ENCODE data around the gene SLC38A5.
"Not testable (repeated sequence)": the region's sequence is repeated elsewhere in the genome, so short reads cannot be mapped to it uniquely, and the experiment has no call there.

The SLC38A5 gene

DNA sequence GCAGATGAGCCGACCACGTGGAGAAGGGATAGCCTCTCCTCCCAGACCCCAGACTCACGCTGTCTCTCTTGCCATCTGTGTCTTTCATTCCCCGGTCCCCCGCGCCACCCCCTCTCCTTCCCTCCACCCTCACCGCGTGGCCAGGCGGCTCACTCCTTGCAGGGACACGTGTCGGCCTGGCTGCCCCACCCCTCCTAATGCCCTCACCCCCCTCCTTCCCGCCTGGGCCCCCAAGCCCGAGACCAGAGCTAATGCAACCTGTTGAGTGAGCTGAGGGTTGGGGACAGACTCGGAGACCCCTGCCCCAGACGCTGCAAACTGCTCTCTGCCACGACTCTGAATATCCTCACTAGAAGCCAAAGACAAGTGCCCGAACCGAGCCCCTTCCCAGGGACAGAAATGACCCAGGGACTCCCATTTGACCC lies 1.8 kb downstream of the SLC38A5 start:
- no peak for DNase-seq (ENCODE audit: low spot score)

DNA sequence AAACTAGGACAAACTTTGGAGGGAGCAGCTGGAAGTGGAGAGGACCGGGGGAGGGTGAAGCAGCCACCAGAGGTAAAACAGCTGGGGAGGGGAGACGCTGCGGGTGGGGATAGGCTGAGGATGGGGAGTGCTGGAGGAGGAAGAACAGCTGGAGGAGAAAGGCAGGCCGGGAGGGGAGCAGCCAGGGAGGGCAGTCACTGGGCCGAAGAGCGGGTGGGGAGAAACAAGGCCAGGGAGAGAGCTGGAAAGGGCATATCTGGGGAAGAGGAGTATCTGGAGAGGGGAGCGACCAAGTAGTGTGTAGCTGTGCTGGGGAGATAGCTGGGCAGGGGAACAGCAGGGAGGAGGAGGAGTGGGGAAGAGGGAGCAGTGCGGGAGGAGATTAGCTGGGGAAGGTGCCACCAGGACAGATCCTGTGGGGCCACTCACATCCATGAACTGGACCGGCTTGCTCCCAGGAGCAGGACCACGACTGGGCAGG lies 2.7 kb downstream of the SLC38A5 start:
- no peak for DNase-seq (ENCODE audit: low spot score)

DNA sequence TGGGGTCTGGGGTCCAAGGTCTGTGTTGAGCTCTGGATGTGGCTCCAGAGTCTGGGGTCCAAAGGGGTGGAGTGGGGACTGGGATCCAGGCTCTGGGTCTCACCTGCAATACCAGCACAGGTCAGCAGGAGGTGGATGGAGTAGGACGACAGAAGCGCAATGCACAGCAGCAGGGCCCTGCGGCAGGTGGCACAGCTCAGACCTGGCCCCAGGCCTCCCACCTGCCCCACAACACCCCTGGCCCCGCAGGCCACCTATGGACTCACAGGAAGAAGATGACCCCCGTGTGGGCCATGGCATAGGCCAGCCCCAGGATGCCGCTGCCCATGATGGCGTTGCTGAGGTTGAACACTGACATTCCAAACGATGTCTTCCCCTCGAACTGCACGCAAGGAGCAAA lies 3.4 kb downstream of the SLC38A5 start:
- DNase-seq (ENCODE audit: low spot score): no peak

DNA sequence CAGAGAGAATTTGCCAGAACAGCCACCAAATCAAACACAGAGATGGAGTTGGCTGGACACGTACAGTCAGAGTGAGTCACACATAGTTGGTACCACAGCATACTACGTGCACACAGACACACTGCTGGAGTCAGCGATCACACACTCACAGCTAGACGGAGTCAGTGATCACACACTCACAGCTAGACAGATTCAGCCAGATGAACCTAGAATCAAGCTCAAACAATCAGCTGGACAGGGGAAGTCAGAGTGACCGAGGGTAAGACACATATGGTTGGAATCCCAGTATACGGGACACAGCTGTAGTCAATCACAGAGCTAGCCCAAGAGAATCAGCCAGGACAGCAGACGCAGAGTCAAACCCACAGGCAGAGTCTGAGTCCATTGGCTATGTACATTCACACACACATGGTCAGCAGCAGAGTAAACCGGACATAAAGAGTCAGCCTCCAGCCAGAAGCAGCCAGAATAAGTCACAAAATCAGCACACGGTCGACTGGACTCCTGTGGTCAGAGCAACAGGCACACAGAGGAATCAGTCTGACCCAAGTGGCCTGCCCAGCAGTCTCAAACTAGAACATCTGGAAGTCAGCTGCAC lies 4.6 kb downstream of the SLC38A5 start:
- DNase-seq (ENCODE audit: low spot score): no peak

DNA sequence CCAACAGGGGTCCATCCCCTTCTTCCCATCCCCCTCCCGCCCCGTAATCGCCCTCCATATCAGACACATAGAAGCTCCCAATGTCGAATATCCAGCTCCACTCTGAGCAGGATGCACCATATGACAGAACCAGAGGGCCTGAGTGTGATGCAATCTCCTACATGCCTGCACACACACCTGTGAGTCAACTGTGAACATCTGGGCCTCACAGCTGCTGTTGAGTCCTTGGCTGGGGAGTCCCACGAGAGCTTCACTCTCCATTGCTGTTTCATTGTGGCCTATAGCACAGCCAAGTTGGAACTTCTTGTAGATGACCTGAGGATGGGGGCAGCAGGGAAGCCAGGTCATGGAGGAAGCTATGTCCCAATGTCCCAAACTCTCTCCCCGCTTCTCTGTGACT lies 8.2 kb downstream of the SLC38A5 start:
- DNase-seq (ENCODE audit: low spot score): no peak

DNA sequence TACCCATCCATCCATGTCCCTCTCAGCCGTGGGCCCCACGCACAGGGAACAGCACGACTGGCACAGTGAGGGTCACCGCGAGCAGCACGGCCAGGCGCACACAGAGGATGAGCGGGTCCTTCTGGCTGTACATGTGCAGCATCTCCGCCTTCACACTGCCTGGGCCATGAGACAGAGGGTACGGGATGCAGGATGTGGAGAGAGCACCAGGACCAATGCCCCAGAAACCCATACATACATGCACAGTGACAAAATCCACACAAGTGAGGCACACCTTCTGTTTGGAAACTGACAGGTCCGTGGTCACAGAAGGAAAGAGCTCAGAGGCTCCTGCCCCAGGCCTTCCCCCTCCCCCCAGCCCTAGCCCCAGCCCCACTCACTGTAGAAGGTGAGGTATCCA lies 9.5 kb downstream of the SLC38A5 start:
- DNase-seq (ENCODE audit: low spot score): no peak

DNA sequence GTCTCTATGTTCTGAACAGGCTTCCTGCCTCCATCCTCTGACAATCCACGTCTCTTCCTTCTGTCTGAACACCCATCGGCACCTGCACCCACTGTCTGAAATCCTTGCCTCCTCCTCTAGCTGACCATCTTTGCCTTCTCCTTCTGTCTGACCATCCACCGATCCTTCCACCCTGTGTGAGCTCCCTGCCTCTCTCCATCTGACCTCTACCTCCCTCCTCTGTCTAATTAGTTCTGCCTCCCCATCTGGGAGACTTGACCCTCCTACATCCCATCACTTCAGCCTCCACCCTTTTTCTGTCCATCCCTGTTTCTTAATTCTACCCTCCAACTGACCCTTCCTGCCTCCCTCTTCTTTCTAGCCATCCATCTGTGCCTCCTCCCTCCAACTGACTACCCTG lies 10.0 kb downstream of the SLC38A5 start:
- no peak for DNase-seq (ENCODE audit: low spot score)

DNA sequence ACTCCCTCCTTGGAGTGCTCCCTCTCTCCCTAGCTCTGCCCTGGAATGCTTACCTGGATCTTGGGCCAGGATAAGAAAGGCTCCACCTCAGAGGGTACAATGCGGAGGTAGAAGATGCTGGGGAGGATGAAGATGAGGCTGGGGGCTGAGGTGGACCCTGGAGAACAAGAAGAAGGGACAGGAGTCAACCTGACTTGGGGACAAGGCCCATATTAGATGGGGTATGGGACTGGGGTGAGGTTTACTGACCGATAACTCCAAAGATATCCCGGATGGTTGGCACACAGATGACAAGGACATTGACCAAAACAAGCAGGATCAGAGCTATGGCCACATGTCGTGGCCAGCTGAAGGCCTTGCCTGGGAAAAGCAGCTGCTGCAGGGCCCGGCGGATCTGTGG lies 10.6 kb downstream of the SLC38A5 start:
- DNase-seq (ENCODE audit: low spot score): no peak

DNA sequence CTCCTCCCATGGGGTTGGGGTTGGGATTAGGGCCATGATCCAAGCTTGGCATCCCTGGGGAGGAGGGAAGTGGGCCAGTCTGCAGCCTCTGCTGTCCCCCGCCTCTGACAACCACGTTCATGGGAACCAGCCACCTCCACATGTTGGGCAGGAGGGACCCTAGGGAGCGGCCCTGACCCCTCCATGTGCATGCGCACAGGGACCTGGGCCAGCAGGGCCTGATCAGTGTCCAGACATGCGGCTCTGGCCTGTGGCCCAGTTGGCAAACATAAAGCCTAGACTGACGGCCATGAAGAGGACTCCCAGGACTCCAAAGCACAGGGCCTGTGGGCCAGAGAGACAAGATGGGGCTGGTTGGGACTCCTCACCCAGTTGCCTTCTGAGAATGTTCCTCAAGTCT lies 11.3 kb downstream of the SLC38A5 start:
- no peak for DNase-seq (ENCODE audit: low spot score)

DNA sequence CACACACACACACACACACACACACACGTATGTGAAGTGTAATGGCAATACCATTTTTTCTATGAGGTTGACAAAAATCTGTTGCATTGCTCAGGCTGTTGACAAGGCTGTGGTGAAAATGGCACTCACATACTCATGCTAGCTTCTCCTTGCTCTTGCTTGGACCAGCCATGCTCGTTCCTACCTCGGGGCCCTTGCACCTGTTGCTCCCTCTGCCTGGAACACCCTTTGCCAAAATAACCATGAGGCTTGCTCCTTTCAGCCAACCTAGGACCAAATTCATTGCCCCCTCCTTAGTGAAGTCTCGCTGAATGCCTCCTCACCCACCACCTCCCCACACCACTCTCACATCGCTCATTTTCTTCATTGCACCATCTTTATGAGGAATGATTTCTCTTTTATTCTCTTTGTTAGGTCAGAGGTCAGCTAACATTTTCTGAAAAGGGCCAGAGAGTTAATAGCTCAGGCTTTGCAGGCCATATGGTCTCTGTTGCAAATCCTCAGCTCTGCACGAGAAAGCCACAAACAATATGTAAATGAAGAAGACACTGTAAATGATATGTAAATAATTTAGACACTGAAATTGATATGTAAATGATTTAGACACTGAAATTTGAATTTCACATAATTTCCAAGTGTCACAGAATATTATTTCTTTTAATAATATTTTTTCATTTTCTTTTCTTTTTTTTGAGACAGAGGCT lies 13.3 kb downstream of the SLC38A5 start:
- DNase-seq (ENCODE audit: low spot score): no peak

DNA sequence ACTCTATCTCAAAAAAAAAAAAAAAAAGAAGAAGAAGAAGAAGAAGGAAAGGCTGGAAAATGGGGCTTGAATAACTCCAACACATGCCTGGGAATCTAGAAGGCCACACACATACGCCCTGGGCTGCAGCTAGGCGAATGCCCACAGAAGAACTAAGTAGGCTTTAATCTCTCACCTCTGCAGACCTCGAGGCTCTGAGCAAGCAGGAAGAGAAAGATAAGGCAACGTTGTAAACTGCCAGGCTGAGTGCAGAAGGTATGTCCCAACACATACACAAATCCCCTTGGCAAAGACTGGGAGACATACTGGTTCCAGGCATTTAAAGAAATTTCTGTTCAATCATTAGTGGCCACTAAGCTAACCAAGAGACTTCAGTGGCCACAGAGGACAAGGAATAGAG lies 18.4 kb downstream of the SLC38A5 start:
- DNase-seq (ENCODE audit: low spot score): no peak

DNA sequence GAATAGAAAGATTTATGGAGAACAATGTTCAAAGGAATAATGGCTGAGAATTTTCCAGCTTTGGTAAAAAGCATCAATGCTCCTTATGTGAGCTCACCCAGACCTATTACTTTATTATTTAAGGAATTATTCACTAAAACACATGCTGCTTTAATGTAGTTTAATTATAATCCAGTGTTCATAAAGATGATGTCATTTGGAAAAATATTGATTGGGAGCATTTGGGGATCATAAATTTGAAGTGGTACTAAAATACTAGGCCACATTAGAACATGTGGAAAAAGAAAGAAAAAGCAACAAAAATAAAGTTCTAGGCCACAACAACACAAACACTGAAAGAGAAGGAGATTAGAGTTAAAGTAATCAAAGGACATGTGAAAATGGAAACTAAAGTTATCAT lies 20.0 kb downstream of the SLC38A5 start:
- no peak for DNase-seq (ENCODE audit: low spot score)

DNA sequence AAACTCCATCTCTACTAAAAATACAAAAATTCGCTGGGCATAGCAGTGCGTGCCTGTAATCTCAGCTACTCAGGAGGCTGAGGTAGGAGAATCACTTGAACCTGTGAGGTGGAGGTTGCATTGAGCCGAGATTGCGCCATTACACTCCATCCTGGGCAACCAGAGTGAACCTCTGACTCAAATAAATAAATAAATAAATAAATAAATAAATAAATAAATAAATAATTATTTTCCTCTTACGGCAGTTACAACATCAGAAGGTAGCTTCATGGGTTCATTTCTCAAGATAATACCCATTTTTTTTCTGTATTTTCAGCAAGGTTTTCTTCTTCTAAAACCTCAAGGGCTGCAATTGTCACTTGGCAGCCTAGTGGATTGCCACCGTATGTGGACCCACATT lies 22.9 kb downstream of the SLC38A5 start:
- DNase-seq (ENCODE audit: low spot score): not testable (repeated sequence)

DNA sequence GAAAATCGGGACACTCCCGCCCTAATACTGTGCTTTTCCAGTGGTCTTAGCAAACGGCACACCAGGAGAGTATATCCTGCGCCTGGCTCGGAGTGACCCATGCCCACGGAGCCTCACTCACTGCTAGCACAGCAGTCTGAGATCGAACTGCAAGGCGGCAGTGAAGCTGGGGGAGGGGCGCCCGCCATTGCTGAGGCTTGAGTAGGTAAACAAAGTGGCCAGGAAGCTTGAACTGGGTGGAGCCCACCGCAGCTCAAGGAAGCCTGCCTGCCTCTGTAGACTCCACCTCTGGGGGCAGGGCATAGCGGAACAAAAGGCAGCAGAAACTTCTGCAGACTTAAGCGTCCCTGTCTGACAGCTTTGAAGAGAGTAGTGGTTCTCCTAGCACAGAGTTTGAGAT lies 36.3 kb downstream of the SLC38A5 start:
- not testable (repeated sequence) for DNase-seq (ENCODE audit: low spot score)

DNA sequence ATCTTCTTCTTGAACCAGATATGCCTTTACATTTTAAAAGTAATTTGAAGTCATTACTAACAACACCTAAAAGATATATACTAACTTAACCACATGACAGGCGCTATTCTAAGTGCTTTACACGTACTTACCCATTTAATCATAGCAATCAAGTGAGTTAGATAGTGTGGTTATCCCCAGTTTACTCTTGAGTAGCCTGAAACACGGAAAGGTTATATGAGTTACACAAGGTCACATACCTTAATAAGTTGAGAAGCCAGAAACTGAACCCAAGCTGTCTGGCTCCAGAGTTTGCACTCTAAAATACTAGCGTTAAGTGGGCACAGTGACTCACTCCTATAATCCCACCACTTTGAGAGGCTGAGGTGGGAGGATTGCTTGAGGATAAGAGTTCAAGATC lies 39.9 kb downstream of the SLC38A5 start:
- not testable (repeated sequence) for DNase-seq (ENCODE audit: low spot score)

DNA sequence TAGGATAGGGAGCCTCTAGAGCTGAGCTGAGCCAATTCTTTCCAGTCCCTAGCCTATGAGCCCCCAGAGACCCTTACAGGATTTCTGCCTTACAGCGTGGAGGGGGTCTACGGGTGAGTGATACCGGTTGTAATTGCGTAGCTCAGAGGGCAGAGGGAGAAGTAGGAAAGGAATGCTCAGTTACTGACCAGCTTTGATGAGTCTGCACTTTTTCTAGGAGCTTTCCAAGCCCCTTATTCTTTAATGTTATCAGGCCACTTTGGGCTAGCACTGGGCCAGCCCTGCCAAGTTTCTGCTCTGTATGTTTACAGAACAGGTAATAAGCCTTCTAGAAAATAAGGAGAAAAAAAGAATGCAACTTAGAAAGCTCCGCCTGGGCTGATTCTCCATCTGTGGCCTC lies 40.5 kb downstream of the SLC38A5 start:
- DNase-seq (ENCODE audit: low spot score): not testable (repeated sequence)

DNA sequence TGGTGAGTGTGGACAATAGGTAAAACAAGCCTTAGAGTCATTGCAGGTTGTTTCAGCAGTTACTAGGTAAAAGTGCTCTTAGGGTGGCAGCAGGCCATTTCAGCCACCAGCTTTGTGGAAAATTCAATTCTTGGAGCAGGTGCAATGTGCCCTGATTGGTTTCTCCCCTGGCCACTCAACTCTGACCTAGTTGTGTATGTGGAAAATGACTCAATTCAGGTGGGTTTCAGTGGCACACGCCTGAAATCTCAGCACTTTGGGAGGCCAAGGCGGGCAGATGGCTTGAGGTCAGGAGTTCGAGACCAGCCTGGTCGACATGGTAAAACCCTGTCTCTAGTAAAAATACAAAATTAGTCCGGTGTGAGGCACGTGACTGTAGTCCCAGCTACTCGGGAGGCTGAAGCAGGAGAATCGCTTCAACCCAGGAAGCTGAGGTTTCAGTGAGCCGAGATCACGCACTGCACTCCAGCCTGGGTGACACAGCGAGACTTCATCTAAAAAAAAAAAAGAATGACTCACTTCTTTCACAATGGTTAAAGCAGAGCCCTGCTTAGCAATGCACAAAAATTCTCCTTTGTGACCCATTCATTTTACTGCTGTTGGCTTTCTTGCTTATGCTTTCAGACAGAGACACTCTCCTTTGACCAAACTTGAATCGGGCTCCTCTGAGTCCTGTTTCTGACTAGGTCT lies 42.9 kb downstream of the SLC38A5 start:
- DNase-seq (ENCODE audit: low spot score): not testable (repeated sequence)

DNA sequence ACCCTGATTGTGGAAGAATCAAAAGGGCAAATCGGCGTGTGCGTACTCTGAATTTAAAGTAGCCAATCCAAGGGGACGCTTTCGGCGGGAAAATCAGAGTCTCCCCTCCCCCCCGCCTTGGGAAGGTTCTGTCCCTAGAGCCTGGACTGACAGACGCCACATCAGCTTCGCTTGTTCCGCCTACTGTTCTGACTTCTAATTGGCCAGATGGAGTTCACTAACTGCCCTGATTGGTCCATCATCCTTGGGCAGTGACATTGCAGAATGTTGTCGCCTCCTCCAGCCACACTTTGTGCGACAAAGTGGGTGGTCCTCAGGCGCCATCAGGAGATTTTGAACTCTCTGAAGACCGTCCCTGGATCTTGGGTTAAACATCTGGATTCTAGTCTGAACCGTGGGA lies 58.2 kb downstream of the SLC38A5 start, which contains the start of gene SSX4B:
TSS of gene SSX4B (minus strand) at position 101 of the 400 bp plus-strand sequence. CDS start 588 bp downstream, outside the sequence.
- DNase-seq (ENCODE audit: low spot score): not testable (repeated sequence)
